COLO829 (cell line): Measurements from ENCODE around the gene PARP15.
"Not testable (repeated sequence)": the region's sequence is repeated elsewhere in the genome, so short reads cannot be mapped to it uniquely, and the experiment has no call there.

Experiments
- DNase-seq: peaks from one replicate; pipeline ENCODE4 v3.0.0; 2012; ENCODE audit warnings: low spot score

Gene PARP15

GRCh38 chr3:122577409-122578031 is at the start of gene PARP15:
PARP15 (plus strand) TSS chr3:122577650; CDS start chr3:122577668, 18 bp downstream.
- no peak for DNase-seq

GRCh38 chr3:122530164-122530563 is 47.3 kb upstream of the PARP15 start:
- DNase-seq = no peak

- DNase-seq = no peak
Observed at GRCh38 chr3:122533480-122533879, 44.0 kb upstream of the PARP15 start.

GRCh38 chr3:122533931-122534334 is 43.5 kb upstream of the PARP15 start:
- peak; percentile 77 for DNase-seq

GRCh38 chr3:122535964-122536631 is 41.4 kb upstream of the PARP15 start:
- DNase-seq = no peak

GRCh38 chr3:122536632-122537001 is 40.8 kb upstream of the PARP15 start:
- no peak for DNase-seq

- DNase-seq = no peak
Observed at GRCh38 chr3:122538956-122539490, 38.4 kb upstream of the PARP15 start.

GRCh38 chr3:122546151-122546550 is 31.3 kb upstream of the PARP15 start:
- no peak for DNase-seq

GRCh38 chr3:122548076-122548475 is 29.4 kb upstream of the PARP15 start:
- DNase-seq = no peak

GRCh38 chr3:122548619-122549018 is 28.8 kb upstream of the PARP15 start:
- DNase-seq = no peak

- DNase-seq = no peak
Observed at GRCh38 chr3:122553171-122553570, 24.3 kb upstream of the PARP15 start.

- DNase-seq = no peak
Observed at GRCh38 chr3:122555275-122556071, 22.0 kb upstream of the PARP15 start.

- no peak for DNase-seq
Observed at GRCh38 chr3:122557356-122557755, 20.1 kb upstream of the PARP15 start.

GRCh38 chr3:122558605-122559004 is 18.8 kb upstream of the PARP15 start:
- no peak for DNase-seq

- DNase-seq = no peak
Observed at GRCh38 chr3:122559906-122560305, 17.5 kb upstream of the PARP15 start.

- DNase-seq = peak; percentile 79
Observed at GRCh38 chr3:122560680-122561079, 16.8 kb upstream of the PARP15 start.

- DNase-seq = no peak
Observed at GRCh38 chr3:122562923-122563716, 14.3 kb upstream of the PARP15 start.

- DNase-seq = no peak
Observed at GRCh38 chr3:122563717-122564025, 13.8 kb upstream of the PARP15 start.

- peak; percentile 72 for DNase-seq
Observed at GRCh38 chr3:122564155-122564912, 13.1 kb upstream of the PARP15 start, which contains the start of the genes DTX3L and PARP9. DTX3L (plus strand) TSS chr3:122564338; CDS start chr3:122564427, 89 bp downstream. PARP9 (minus strand) TSS chr3:122564300; CDS start chr3:122559620, 4,680 bp downstream.

- not testable (repeated sequence) for DNase-seq
Observed at GRCh38 chr3:122568131-122568530, 9.3 kb upstream of the PARP15 start.

GRCh38 chr3:122568755-122569154 is 8.7 kb upstream of the PARP15 start:
- DNase-seq = no peak
